ELR (cell line): ENCODE data around the gene ADCY3.

ENCODE experiments used
- DNase-seq: peaks from one replicate; pipeline ENCODE4 v3.0.0-alpha.2; 2015; ENCODE audit warnings: low read depth

The ADCY3 gene

DNA sequence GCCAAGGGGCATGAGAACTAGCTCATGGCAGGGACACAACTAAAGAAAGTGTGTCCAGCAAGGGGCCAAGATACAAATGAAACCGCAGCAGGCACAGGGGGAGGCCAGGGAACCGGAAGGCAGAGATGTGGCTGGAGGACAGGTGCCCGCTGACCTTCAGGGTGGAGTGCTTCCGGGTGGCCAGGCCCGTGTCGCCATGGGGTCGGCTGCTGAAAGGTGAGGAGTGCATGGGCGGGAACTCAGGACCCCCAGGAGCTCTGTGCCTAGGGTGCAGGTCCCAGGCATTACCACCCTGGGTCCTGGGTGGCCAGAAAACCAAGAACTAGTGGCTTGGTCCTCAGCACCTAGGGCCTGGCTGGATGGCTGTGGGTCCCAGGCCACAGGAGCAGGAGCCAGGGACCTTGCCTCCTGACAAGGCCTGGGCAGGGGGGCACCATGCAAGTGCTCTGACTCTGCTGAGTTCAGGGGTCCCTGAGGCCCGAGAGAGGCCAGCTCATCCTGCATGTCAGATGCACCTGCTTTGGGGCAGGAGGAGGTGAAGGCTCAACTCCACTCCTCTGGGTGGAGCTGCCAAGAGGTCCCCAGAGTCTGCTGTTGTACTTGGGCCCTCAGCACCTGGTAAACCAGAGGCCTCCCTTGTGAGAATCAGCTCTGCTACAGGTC is 75.9 kb downstream of the ADCY3 start:
- no peak for DNase-seq

DNA sequence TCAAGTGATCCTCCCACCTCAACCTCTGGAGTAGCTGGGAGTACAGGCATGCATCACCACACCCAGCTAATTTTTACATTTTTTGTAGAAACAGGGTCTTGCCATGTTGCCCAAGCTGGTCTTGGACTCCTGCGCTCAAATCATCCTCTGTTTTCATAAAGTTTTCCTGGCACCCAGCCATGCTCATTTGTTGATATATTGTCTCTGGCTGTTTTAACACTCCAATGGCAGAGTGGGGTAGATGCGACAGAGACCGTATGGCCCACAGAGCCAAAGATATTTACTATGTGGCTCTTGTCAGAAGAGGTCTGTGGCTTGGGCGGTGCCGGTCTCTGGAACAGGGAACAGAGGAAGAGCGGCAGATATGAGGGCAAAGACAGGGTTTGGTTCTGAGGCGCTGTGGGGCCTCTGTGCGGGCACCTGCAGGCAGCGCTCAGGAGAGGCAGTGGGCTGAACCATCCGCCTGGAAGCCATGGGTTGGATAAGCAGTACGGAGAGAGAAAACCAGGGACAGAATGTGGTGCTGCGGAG is 76.6 kb downstream of the ADCY3 start:
- DNase-seq, result no peak

DNA sequence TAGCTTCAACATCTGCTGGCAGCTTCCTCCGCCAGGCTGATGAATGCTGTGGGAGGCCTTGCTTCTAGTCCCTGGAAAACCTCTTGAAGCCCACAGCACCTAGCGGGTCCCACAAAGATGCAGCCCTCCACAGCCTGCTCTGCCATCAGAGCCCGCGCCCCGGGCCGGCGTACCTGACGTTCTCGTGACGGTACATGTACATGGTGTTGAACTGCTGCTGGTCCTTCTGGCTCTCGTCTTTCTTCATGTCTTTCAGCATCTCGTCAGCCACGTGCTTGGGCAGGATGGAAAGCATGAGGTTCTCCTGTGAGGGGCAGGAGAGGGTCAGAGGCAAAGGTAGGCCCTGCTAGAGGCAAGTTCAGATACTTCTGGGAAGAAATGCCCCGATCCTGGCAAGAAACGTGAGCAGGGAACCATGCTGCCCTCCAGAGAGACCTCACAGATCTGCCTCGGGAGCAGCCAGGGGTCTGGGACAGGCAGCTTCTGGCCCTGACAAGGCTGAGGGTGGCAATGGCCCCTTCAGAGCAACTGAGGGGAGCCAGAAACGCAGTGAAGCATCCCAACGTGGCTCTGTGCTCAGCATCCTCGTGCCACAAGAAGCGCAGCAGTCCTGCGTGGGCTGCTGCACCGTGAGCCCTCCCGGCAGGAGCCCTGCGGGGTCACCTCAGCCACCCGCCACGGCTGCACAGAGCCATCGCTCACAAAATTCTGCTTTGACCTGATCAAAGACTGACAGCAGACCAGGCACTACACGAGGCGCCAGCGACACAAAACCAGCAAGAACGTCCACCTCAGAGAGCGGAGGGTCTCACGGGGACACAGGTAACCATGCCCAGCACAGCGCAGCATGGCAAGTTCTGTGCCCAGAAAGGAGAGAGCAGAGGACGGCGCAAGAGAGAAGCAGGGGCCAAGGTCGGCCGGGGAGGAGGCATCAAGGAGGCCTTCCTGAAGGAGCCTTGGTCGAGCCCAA is 77.7 kb downstream of the ADCY3 start:
- no peak for DNase-seq

DNA sequence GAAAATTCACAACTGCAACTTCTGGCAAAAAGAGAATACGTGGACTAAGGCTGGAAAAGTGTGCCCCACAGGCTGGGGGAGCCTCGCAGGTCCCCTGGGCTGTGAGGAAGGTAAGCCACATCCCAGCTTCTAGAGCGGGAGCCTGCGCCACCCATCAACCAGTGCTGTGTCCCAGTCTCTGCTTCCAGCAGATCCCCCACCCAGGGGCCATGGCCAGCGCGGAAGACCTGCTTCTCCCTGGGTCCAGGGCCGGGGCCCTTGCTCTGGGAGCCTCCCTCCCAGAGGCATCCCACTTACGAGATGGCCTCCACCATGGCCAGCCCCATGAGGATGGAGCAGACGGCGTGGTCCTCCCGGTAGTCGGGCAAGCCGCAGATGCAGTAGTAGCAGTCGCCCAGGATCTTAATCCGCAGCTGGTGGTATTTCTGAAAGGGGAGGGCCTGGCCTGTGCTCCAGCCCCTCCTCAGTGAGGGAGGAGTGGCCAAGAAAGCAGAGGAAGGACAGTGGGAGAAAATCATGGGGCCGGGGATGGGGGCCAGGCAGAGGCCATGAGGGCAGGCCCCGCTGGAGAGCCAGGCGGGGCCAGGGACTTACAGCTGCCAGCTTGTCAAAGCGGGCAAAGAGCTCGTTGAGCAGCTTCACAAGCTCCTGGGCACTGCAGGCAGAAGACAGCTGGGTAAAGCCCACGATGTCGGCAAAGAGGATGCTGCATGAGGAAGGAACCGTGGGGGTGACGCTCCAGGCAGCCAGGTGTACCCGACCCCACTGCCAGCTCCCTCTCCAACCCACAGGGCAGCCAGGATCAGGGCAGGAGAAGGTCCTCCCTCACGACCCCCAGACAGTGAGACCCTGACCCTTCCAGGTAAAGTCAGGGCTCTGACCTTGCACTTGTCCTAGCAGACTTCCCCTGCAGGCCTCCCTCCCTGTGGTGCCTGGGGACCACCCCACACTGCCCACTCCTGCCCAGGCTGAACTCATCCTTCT is 78.8 kb downstream of the ADCY3 start:
- no peak for DNase-seq

DNA sequence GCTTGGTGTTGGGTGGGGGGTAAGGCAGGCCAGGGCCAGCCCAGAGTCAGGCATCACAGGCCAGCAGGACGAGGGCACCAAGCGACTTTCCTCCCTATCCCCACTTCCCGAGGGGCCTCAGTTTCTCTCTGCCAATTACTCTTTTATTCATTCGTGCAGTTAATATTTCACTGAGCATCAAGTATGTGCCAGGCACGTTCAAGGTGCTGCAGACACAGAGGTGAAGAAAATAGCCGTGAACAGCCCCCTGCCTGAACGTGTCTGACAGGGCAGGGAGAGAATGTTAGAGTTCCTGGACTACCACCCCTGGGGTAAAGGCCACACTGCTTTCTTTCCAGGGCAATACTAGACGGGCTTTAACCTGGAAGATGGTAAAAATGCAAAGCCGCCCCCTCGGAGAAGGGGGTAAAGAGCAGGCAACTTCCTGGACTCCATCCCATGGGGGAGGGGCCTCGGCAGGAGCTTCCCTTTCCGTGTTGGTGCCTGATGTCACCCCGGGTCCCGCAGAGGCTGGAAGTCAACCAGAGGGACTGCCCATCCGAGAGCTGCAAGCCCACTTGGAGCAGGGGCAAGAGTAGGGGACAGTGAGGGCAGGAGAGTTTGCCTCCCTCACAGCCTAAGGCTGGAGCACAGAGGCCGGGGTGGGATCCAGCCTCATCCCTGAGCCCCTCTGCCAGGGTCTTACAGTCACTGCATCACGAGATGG is 79.7 kb downstream of the ADCY3 start:
- DNase-seq, result no peak

DNA sequence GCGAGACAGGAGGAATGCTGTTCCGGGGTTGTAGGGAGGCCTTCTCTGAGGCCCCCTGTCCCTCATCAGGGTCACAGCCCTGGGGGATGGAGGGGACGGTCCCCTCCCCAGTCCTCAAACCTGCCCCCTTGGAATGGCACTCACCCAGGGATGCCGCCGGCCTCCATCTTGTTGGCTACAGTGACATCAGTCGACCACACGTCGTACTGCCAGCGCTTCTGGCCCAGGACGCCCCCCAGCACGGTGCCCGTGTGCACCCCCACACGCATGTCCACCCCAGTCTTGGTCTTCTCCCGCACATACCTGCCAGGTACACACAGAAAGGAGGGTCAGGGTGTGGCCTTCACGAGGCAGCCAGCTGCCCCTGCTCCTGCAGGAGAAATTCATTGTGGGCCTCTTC is 80.3 kb downstream of the ADCY3 start:
- no peak for DNase-seq

DNA sequence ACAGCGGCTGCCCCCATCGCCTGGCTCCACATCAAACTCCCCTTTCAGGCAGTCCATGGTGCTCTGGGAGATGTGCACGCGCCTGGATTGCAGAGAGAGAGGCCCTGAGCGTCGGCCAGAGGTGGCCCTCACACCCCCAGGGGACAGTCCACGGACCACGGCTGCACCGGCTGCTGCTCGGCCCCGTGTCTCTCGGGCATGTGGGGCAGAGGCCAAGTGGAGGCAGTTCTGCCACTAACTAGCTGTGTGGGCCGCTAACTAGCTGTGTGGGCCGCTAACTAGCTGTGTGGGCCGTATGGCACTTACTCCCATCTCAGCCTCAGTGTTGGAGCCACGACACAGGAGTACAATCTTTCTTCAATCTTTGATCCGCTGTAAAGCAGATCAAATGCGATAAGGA is 81.5 kb downstream of the ADCY3 start:
- no peak for DNase-seq

DNA sequence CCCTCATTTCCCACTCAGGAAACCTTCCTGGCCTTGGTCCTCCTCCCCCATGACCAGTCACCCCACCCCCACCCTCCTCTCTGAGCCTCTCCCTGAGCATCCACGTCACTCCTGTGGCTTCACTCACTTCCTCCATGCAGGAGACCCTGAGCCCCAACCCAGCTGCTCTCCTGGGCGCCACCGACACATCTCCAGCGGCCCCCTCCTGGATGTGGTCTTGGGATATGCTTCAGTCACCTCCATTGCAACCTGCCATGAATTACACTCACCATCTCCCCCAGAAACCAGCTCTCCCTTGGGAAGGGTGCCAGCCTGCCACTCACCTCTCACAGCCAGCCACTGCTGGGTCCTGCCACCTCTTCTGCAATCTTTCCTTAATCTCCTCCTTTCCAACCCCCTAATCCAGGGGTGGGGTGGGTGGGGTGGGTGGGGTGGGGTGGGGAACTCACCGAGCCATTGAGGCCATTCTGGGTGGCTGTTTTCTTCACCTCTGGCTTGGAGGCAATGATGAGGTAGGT is 82.0 kb downstream of the ADCY3 start:
- DNase-seq, result no peak

DNA sequence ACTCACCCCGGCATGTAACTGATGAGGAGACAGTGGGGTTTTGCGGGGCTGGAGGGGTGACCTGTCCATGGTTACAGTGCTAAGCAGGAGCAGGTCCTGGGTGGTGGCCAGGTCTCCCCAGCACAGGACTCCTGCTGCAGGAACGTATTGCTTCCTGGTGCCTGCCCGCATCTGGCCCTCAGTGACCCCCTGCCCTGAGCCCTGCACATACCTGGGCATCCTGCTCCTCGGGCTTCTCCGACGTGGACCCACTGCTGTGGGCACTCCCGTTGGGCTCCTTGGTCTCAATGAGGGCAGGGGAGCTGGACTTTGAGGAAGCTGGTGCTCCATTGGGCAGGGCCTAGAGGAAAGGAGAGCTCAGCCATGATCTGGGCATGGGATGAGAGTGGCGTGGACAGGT is 83.3 kb downstream of the ADCY3 start:
- no peak for DNase-seq

DNA sequence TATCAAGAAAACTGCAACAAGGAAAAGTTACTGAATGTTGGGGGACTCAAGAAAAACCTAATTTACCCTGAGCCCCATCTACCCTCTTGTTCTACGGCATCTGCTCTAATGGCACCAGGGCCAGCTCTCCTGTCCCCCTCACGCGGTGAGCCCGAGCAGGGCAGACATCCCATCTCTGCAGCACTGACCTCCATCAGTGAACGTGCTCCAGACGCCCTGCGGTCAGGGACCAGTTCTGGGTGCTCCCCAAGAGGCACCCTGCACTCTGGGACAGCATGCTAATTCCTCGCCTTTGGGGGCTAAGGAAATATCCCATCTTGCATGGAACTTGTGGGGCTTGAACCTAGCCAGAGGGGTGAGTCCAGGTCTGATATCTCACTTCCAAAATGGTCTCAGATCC is 83.8 kb downstream of the ADCY3 start:
- no peak for DNase-seq

DNA sequence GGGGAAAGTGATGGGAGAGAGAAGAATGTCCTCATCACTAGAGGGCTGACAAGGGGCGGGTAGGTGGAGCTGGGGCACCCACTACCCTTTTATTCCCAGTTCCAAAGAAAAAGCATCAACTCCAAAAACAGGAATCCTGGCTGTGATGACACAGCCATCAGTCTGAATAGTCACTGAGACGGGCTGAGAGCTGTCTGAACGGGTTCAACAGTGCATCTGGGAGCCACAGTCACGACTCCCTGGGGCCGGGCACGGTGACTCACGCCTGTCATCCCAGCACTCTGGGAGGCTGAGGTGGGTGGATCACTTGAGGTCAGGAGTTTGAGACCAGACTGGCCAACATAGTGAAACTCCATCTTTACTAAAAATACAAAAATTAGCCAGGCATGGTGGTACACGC is 84.6 kb downstream of the ADCY3 start:
- DNase-seq, result peak; percentile 78

DNA sequence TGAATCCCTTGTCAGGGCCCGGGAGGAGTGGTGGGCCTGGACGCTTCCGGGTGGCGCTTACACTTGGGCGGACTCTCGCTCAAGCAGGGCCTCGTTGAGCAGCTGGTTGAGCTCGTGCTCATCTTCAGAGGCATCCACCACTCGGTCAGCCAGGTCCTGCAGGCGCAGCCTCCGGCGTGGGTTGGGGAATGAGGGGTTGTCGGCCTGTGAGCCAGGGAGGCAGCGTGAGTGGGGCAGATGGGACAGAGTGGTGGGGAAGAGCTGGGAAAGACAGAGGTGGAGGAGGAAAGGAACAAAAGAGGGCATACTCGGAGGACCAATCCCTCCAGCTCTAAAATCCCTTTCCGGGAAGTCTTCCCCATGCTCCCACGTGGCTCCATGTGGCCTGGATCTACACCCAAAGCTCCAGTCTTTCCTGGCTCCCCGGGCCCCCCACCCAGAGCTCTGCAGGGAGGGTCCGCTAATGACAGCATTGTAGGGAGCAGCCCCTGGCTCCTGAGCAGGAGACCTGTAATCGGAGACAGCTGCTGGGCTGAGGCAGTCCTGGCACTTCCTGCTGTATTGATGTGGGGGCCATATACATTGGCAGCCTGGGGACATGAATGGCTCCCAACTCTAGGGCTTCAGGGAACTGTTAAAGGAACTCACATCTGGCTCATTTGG is 85.2 kb downstream of the ADCY3 start:
- DNase-seq, result no peak

DNA sequence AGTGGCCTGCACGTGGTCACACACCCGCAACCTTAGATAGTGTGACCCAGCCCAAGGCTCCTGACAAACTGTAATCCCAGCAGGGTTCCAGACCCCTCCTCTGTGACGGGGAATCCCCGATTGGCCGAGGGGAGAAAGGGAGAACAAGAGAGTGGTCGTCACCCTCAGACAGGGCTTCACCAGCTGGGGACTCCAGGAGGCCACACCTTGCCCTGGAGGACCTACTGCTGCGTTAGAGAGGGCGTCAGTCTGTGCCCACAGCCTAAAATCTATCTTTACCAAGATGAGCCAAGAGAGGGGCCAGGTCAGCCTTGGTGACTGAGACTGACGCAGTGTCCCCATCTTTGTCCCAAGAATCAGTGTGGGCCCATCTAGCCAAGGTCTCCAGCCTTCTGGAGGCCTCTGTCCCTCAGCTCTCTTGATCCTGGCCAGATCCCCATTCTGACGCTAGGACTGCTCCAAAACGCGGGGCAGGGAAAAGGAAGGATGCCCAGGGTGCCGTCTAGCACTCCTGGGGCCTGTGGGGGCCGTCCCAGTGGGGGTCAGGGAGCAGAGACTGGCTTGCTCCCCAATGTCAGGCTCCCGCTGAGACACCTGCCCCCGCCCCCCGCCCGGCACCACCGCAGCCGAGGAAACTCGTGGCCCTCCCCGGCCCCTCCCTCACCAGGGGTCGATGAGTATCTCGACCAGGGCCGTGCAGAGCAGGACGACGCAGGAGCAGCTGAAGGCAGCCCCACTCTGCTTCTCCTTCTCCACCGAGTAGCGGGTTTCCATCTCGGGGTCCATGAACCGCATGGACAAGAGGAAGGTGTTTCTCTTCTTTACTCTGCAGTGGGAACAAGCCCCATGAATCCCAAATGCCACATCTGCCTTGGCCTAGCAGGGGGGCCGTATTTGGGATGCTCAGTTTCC is 86.0 kb downstream of the ADCY3 start:
- DNase-seq, result no peak

DNA sequence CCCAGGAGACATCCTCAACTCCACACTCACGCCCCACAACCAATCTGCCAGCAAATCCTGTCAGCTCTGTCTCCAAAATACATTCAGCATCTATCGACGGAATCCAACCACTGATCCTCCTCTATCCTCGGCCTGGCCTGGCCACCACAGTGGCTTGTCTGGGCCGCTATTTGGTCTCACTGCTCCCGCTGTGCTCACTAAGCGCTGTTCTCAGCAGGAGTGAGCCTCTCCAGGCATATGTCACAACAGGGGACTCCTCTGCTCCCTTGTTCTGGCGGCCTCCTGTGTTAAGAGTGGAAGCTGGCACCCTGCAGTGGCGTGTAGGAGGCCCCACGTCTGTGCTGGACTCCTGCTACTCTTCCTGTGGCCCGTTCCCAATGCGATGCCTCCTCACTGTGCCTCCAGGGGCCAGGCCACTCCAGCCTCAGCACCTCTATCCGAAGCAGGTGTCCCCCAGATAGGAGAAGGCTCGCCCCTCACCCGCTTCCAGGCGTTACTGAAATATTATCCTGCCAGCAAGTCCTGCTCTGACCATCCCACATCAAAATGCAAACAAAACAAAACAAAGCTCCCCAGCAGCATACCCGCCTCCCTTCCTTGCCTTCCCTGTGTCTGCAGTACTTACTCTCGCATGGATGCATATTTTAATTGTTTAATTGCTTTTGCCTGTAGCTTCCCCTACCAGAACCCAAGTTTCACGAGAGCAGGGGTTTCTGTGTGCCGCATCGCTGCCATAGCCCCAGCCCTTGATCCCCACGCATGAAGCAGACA is 86.9 kb downstream of the ADCY3 start:
- DNase-seq, result no peak

DNA sequence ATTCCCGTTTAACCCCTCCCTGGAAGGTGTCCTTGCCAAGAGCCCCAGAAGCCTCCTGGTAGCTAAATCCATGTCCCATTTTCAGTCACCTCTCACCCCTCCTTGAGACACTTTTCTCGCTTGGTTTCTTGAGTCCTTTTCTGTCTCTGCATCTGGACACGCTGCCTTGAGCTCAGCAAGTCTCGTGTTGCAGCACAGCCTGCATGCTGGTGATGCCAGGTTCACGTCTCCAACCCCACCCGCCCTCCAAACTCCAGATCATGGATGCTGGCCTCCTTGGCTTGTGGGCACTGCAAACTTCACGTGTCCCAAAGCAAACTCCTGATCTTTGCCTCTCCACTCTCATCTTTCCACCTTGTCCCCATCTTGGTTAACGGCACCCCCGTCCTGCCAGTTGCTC is 87.5 kb downstream of the ADCY3 start:
- no peak for DNase-seq

DNA sequence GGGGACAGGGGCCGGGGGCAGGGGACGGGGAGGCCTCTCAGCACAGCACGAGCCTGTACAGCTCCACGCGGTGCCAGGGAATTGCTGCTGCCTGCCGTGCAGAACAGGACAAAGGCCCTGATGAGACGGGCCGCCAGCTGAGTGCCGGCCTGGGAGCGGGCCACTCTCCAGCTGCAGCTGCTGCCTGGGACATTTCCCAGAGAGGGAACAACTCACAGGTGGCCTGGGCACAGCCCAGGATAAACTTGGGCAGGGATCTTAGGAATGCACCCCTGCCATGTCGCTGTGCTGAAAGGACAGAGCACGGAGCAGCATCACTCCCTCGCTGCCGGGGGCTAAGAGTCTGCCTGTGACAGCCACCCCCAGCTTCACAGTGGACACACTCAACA is 88.0 kb downstream of the ADCY3 start:
- DNase-seq, result no peak

DNA sequence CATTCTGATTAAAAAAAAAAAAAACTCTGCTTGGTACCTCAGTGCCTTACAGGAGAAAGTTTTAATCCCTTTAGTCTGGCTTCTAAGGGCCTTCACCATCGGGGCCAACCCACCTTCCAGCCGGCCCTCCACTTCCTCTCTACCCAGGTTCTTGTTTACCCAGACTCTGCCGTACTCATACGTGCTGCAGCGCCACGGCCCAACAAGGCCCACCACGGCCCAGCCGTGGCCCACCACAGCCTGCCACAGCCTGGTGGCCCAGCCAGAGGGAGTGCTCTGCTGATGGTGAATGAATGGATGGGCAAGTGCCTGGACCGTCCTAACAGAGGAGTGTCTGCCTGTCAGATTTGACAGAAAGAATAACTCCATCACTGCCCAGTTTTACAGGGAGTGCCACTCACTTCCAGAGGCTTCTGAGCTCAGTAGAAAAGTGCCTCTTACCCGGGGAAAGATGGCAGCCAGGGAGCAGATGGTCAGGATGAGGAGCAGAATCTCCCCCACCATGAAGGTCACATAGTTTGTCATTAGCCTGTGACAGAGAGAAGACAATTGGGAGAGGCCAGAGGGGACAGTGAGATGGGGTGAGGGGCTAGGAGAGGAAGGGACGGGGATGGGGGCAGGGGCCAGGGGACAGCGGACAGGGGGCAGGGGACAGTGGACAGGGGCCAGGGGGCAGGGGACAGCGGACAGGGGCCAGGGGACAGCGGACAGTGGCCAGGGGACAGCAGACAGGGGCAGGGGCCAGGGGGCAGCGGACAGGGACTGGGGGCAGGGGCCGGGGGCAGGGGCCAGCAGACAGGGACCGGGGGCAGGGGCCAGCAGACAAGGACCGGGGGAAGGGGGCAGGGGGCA is 88.6 kb downstream of the ADCY3 start:
- no peak for DNase-seq

DNA sequence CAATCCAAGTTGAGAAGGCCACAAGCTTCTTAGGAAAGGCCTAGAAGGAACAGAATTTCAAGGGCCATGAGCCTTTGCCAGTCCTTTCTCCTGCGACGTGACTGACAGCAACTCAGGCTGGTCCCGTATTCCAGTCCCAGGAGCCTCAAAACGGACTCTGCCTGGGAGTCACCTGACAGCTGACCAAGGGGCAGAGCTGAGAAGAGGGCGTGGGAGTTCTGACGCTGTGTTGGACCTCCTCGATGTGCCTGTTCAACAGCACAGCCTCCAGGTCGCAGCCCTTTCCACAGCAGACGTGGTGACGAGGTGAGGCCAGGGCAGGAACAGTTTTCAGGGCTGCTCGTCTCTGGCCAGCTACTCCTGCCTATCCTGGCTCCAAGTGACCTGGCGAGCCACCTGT is 89.3 kb downstream of the ADCY3 start:
- no peak for DNase-seq
